Ishikawa (cell line): ENCODE measurements around the gene RAD51B.

Source experiments
- CEBPB ChIP-seq: IDR thresholded peaks from 2 replicates; pipeline ENCODE4 v1.6.1; 2012
- CREB1 ChIP-seq: IDR thresholded peaks from 2 replicates; pipeline ENCODE4 v1.6.1; 2012; ENCODE audit warnings: low read depth
- EGR1 ChIP-seq: IDR thresholded peaks from 2 replicates; pipeline ENCODE4 v1.6.1; 2012
- EP300 ChIP-seq: IDR thresholded peaks from 2 replicates; pipeline ENCODE4 v1.6.1; 2012; ENCODE audit warnings: borderline replicate concordance
- FOXM1 ChIP-seq: IDR thresholded peaks from 2 replicates; pipeline ENCODE4 v1.6.1; 2012; ENCODE audit warnings: low read depth, borderline replicate concordance
- MAX ChIP-seq: IDR thresholded peaks from 2 replicates; pipeline ENCODE4 v1.6.1; 2012
- NFIC ChIP-seq: IDR thresholded peaks from 2 replicates; pipeline ENCODE4 v1.6.1; 2012
- RAD21 ChIP-seq: IDR thresholded peaks from 2 replicates; pipeline ENCODE4 v1.6.1; 2012; ENCODE audit warnings: low read depth
- REST ChIP-seq: IDR thresholded peaks from 2 replicates; pipeline ENCODE4 v1.6.1; 2012; ENCODE audit warnings: low read depth, mild to moderate bottlenecking
- TAF1 ChIP-seq: IDR thresholded peaks from 2 replicates; pipeline ENCODE4 v1.6.1; 2012; ENCODE audit warnings: low read depth, mild to moderate bottlenecking
- TCF12 ChIP-seq: IDR thresholded peaks from 2 replicates; pipeline ENCODE4 v1.6.1; 2012; ENCODE audit warnings: low read depth
- TEAD4 ChIP-seq: IDR thresholded peaks from 2 replicates; pipeline ENCODE4 v1.6.1; 2012
- USF1 ChIP-seq: IDR thresholded peaks from 2 replicates; pipeline ENCODE4 v1.6.1; 2012
- YY1 ChIP-seq: IDR thresholded peaks from 2 replicates; pipeline ENCODE4 v1.6.1; 2012; ENCODE audit warnings: low read depth
- ZBTB7A ChIP-seq: IDR thresholded peaks from 2 replicates; pipeline ENCODE4 v1.6.1; 2012; ENCODE audit warnings: low read depth

RAD51B gene

GRCh38 chr14:67819563-67820421 lies at the start of gene RAD51B:
TSS of gene RAD51B (plus strand) at chr14:67819779.
- no peak for TF ChIP-seq FOXM1
- peak; percentile 52 for TF ChIP-seq TAF1
- no peak for TF ChIP-seq YY1
- TF ChIP-seq NFIC = no peak
- TF ChIP-seq TCF12 = peak; percentile 3; the same call in 1 of the 2 replicates
- no peak for TF ChIP-seq USF1
- no peak for TF ChIP-seq CEBPB
- no peak; the same call in 1 of the 2 replicates for TF ChIP-seq CREB1

GRCh38 chr14:67773844-67774377 lies 45.7 kb upstream of the RAD51B start:
- TF ChIP-seq YY1 (no peak), TAF1 (no peak), EGR1 (no peak), MAX (no peak)

- no peak for TF ChIP-seq EP300
- no peak for TF ChIP-seq CEBPB
- TF ChIP-seq NFIC = no peak
- no peak for TF ChIP-seq YY1
- TF ChIP-seq REST = no peak
- no peak for TF ChIP-seq TCF12
- no peak for TF ChIP-seq TEAD4
- TF ChIP-seq FOXM1 = no peak
- no peak for TF ChIP-seq RAD21
- no peak for TF ChIP-seq USF1
- TF ChIP-seq CREB1 = no peak
- no peak for TF ChIP-seq TAF1
- TF ChIP-seq EGR1 = no peak
- TF ChIP-seq MAX = no peak
These were observed 42.8 kb upstream of the RAD51B start for GRCh38 chr14:67776653-67777322.

GRCh38 chr14:67778792-67779191 lies 40.8 kb upstream of the RAD51B start:
- TF ChIP-seq FOXM1 (no peak), USF1 (no peak), TEAD4 (no peak), TCF12 (no peak)

GRCh38 chr14:67782090-67782489 lies 37.5 kb upstream of the RAD51B start:
- TF ChIP-seq TAF1 (no peak), USF1 (no peak), NFIC (no peak), EP300 (no peak), FOXM1 (no peak), EGR1 (no peak), REST (no peak), CREB1 (no peak), TCF12 (no peak), MAX (no peak), YY1 (no peak), CEBPB (no peak), ZBTB7A (no peak), TEAD4 (no peak), RAD21 (no peak)
